ENCODE measurements around the gene SPP1.
A peak's percentile ranks its signal among the peaks of the same experiment; 100 is the strongest.

The SPP1 gene

GRCh38 chr4:87975466-87975865, at the start of gene SPP1:
SPP1 (plus strand) TSS chr4:87975714; CDS start chr4:87976896, 1,182 bp downstream.
- DNase-seq (ENCODE audit: low spot score): peak; percentile 11
- in situ Hi-C loops (cut with MboI; ENCODE audit: low pct_unique_long_range_greater_than_20kb, low sequenced_read_pairs, unreplicated experiment): no loop called here
- no peak for TF ChIP-seq CTCF (IDR thresholded peaks at IDR 0.05; ENCODE audit: extremely low read depth, insufficient read depth, missing control alignments)

- DNase-seq (ENCODE audit: low spot score): no peak
- TF ChIP-seq CTCF (IDR thresholded peaks at IDR 0.05; ENCODE audit: extremely low read depth, insufficient read depth, missing control alignments): no peak
- in situ Hi-C loops (cut with MboI; ENCODE audit: low pct_unique_long_range_greater_than_20kb, low sequenced_read_pairs, unreplicated experiment): no loop called here
Observed at GRCh38 chr4:87926554-87927098, 48.9 kb upstream of the SPP1 start.

GRCh38 chr4:87930629-87931028, 44.9 kb upstream of the SPP1 start:
- no peak for DNase-seq (ENCODE audit: low spot score)
- no peak for TF ChIP-seq CTCF (IDR thresholded peaks at IDR 0.05; ENCODE audit: extremely low read depth, insufficient read depth, missing control alignments)
- in situ Hi-C loops (cut with MboI; ENCODE audit: low pct_unique_long_range_greater_than_20kb, low sequenced_read_pairs, unreplicated experiment): no loop called here

GRCh38 chr4:87931932-87932331, 43.6 kb upstream of the SPP1 start:
- no peak for DNase-seq (ENCODE audit: low spot score)
- no peak for TF ChIP-seq CTCF (IDR thresholded peaks at IDR 0.05; ENCODE audit: extremely low read depth, insufficient read depth, missing control alignments)
- in situ Hi-C loops (cut with MboI; ENCODE audit: low pct_unique_long_range_greater_than_20kb, low sequenced_read_pairs, unreplicated experiment): no loop called here

GRCh38 chr4:87932718-87933141, 42.8 kb upstream of the SPP1 start:
- no peak for TF ChIP-seq CTCF (IDR thresholded peaks at IDR 0.05; ENCODE audit: extremely low read depth, insufficient read depth, missing control alignments)

GRCh38 chr4:87933337-87933736, 42.2 kb upstream of the SPP1 start:
- TF ChIP-seq CTCF (IDR thresholded peaks at IDR 0.05; ENCODE audit: extremely low read depth, insufficient read depth, missing control alignments): no peak
- in situ Hi-C loops (cut with MboI; ENCODE audit: low pct_unique_long_range_greater_than_20kb, low sequenced_read_pairs, unreplicated experiment): no loop called here
- no peak for DNase-seq (ENCODE audit: low spot score)

More at GRCh38 chr4:87932718-87933141, 42.8 kb upstream of the SPP1 start:
- in situ Hi-C loops (cut with MboI; ENCODE audit: low pct_unique_long_range_greater_than_20kb, low sequenced_read_pairs, unreplicated experiment): no loop called here
- DNase-seq (ENCODE audit: low spot score): no peak

All from GM13977 (cell line).